OCI-LY7 (cell line): ENCODE data around the gene HMCN1.

Experiments
- EZH2phosphoT487 ChIP-seq: fragments of 200-600 bp; sonication (generic); IDR thresholded peaks from 2 replicates; pipeline ENCODE4 v1.6.1; 2018; ENCODE audit warnings: low read depth, borderline replicate concordance, mild to moderate bottlenecking, mixed run types, antibody characterized with exemption, low read length, moderate library complexity, mixed read lengths
- TF ChIP-seq, protein P1 (sequence below): fragments of 200-600 bp; sonication (generic); conservative IDR thresholded peaks from 2 replicates; pipeline ENCODE4 v1.5.1; 2014; ENCODE audit warnings: mild to moderate bottlenecking, antibody characterized with exemption, low read length, moderate library complexity, mixed read lengths

DNA sequence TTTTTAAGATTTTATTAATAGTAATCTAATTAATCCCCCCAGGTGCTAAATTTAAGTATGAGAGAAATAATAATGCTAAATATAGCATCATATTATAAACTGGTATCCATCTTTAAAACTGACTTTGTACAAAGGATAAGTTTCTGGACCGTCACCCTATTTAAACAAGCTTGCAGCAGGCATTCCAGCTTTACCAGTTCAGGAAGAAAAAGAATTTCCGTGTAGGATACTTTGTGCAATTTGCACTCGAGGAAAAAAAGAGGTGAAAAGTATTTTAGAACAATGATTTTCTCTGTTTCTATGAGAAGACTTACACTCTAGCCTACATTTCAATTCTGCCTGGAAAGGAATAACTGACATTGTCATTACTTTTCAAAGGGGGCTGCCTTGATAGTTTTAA, 27.6 kb downstream of the HMCN1 start:
- TF ChIP-seq, protein P1, sequence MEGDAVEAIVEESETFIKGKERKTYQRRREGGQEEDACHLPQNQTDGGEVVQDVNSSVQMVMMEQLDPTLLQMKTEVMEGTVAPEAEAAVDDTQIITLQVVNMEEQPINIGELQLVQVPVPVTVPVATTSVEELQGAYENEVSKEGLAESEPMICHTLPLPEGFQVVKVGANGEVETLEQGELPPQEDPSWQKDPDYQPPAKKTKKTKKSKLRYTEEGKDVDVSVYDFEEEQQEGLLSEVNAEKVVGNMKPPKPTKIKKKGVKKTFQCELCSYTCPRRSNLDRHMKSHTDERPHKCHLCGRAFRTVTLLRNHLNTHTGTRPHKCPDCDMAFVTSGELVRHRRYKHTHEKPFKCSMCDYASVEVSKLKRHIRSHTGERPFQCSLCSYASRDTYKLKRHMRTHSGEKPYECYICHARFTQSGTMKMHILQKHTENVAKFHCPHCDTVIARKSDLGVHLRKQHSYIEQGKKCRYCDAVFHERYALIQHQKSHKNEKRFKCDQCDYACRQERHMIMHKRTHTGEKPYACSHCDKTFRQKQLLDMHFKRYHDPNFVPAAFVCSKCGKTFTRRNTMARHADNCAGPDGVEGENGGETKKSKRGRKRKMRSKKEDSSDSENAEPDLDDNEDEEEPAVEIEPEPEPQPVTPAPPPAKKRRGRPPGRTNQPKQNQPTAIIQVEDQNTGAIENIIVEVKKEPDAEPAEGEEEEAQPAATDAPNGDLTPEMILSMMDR: no peak
- TF ChIP-seq EZH2phosphoT487: no peak
